ENCODE results near the gene CIAO1.
"Not testable (repeated sequence)": the region's sequence is repeated elsewhere in the genome, so short reads cannot be mapped to it uniquely, and the experiment has no call there.

The CIAO1 gene

DNA sequence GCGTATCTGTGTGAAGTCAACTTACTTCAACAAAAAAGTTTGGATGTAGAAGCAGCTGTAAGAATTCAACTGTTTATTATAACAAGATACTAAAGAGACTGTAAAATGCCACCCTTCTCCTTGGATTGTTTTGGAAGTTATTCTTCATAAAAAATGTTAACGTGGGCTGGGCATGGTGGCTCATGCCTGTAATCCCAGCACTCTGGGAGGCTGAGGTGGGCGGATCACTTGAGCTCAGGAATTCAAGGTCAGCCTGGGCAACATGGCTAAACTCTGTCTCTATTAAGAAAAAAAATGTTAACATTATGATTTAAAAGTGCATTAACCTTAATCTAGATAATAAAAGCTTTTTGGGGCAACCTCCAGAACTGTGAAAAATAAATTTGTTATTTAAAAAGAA is 7.7 kb downstream of the CIAO1 start:
- H3K4me3 ChIP-seq = no peak overlapping the region
- no peaks in the 10 kb centered on the region for H3K4me1 ChIP-seq
- no peak for TF ChIP-seq Cebpa-rat (IDR thresholded peaks at IDR 0.05)
- H3K27me3 ChIP-seq = no peaks in the 10 kb centered on the region
- H3K27ac ChIP-seq = no peak overlapping the region
- no peak overlapping the region for H3K9ac ChIP-seq
- no peaks in the 10 kb centered on the region for H3K9me3 ChIP-seq
- no peak overlapping the region for H3K4me2 ChIP-seq
- peaks cover 99% of the 10 kb centered on the region for H3K36me3 ChIP-seq
- H4K20me1 ChIP-seq = peaks cover 69% of the 10 kb centered on the region

GRCh38 chr2:96274355-96275056 is 8.5 kb downstream of the CIAO1 start:
- Histone ChIP-seq H3K27me3 (no peaks in the 10 kb centered on the region), H3K4me2 (no peak overlapping the region), H4K20me1 (peaks cover 70% of the 10 kb centered on the region), H3K9me3 (no peaks in the 10 kb centered on the region), H3K27ac (no peak overlapping the region), H3K4me1 (no peaks in the 10 kb centered on the region), H3K36me3 (peaks cover 99% of the 10 kb centered on the region), H3K9ac (no peak overlapping the region), H3K4me3 (no peak overlapping the region)
- TF ChIP-seq Cebpa-rat (IDR thresholded peaks at IDR 0.05) = no peak

DNA sequence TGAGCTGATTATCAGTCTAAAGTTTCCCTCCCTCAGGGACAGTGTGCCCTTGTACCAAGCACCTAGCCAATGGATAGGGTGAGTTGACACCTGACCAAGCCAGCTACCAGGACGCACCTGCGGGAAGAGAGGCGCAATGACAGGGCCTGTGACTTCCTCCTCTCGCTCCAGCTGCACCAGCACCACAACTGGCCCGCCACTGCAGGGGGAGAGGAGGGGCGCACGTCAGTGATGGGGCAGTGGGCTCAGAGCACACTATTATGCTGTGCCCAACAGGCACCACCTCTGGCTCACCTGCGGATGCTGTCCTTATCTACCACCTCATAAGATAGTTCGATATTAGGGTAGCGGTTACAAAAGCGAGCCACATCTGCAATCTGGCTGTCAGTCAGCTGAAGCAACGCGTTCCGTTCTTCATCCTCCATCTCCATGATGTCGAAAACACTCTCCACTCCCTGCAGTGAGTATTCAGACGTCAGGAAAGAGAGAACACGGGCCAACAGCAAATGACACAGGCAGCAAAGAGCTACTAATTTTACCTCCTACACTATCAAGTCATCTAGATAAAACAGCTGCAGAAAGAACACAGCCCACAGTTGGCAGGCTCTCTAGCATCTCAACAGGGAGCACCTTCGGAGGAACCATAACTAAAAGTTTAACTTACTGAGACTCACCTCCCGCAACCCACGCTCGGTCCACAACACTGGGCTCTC is 10.9 kb downstream of the CIAO1 start:
- Histone ChIP-seq H3K9me3 (no peaks in the 10 kb centered on the region), H4K20me1 (peaks cover 64% of the 10 kb centered on the region), H3K4me1 (no peaks in the 10 kb centered on the region), H3K27me3 (no peaks in the 10 kb centered on the region), H3K4me3 (no peak overlapping the region), H3K4me2 (no peak overlapping the region), H3K36me3 (peaks cover 99% of the 10 kb centered on the region), H3K9ac (no peak overlapping the region), H3K27ac (no peak overlapping the region)
- TF ChIP-seq Cebpa-rat (IDR thresholded peaks at IDR 0.05) = no peak

DNA sequence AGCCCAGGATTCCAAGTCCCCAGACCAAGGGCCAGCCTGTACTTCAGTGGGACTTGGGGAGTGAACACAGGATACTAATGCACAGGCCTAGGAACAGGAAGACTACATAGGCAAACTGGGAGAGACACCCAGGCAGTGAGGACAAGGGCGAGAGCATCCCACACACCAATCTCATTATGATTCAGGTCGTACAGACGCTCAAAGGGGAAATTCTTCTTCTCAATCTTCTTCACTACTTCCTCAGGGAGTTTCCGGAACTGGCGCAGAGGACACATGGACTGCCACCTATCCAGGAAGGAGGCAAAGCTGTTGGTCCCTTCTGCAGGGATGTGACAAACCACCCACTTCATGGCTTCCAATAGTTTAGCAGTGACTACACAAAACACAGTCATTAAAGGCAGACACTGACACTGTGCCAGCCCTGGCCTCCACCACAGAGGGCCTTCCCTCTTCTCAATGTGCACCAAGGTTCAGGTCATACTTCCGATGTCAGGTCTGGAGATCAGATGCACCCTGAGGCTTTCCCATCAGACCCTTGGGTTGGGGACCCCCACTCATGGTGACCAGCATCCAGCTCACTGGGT is 21.3 kb downstream of the CIAO1 start:
- H3K4me1 ChIP-seq = no peaks in the 10 kb centered on the region

GRCh38 chr2:96291751-96292150 is 25.7 kb downstream of the CIAO1 start:
- H3K9me3 ChIP-seq = no peaks in the 10 kb centered on the region
- no peak overlapping the region for H3K4me2 ChIP-seq
- no peaks in the 10 kb centered on the region for H3K4me1 ChIP-seq
- TF ChIP-seq Cebpa-rat (IDR thresholded peaks at IDR 0.05) = no peak
- peaks cover 51% of the 10 kb centered on the region for H4K20me1 ChIP-seq
- H3K4me3 ChIP-seq = no peak overlapping the region
- peaks cover 100% of the 10 kb centered on the region for H3K36me3 ChIP-seq
- no peak overlapping the region for H3K9ac ChIP-seq
- H3K27ac ChIP-seq = no peak overlapping the region
- H3K27me3 ChIP-seq = no peaks in the 10 kb centered on the region

More for the DNA sequence above, 21.3 kb downstream of the CIAO1 start:
- Histone ChIP-seq H4K20me1 (peaks cover 41% of the 10 kb centered on the region; the same call in 1 of the 2 replicates), H3K9me3 (no peaks in the 10 kb centered on the region), H3K27ac (no peak overlapping the region), H3K36me3 (peaks cover 100% of the 10 kb centered on the region), H3K4me3 (no peak overlapping the region), H3K27me3 (no peaks in the 10 kb centered on the region), H3K4me2 (no peak overlapping the region), H3K9ac (no peak overlapping the region)
- TF ChIP-seq Cebpa-rat (IDR thresholded peaks at IDR 0.05) = no peak

GRCh38 chr2:96294271-96294670 is 28.2 kb downstream of the CIAO1 start:
- H3K9me3 ChIP-seq, H3K27me3 ChIP-seq, H3K4me1 ChIP-seq, H3K4me3 ChIP-seq, H3K27ac ChIP-seq, H3K4me2 ChIP-seq, H3K9ac ChIP-seq: not testable (repeated sequence)
- H3K36me3 ChIP-seq = peaks cover 100% of the 10 kb centered on the region
- peaks cover 58% of the 10 kb centered on the region for H4K20me1 ChIP-seq

GRCh38 chr2:96296925-96297324 is 30.9 kb downstream of the CIAO1 start:
- no peak overlapping the region for H3K27ac ChIP-seq
- H3K9me3 ChIP-seq = no peaks in the 10 kb centered on the region
- no peaks in the 10 kb centered on the region for H3K4me1 ChIP-seq
- H3K27me3 ChIP-seq = no peaks in the 10 kb centered on the region
- H4K20me1 ChIP-seq = peaks cover 80% of the 10 kb centered on the region
- no peak for TF ChIP-seq Cebpa-rat (IDR thresholded peaks at IDR 0.05)
- H3K36me3 ChIP-seq = peaks cover 100% of the 10 kb centered on the region
- no peak overlapping the region for H3K4me3 ChIP-seq
- H3K4me2 ChIP-seq = no peak overlapping the region
- H3K9ac ChIP-seq = no peak overlapping the region

DNA sequence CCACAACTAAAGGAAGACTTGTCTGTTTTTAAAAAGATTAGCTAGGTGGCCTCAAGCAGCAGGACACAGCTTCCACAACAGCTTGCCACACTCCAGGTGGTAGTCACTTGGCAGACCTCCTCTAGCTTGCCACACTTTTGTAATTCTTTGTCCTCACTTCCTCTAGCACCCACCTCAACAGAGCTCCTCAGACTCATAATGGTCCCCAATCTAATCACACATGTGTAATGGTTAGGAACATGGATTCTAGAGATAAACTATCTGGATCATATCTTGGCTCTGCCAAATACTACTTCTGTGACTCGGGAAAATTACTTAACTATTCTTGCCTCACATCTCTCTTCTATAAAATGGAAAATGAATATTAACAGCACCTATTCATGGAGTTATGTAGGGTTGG is 35.8 kb downstream of the CIAO1 start:
- Histone ChIP-seq H3K4me3 (no peak overlapping the region), H3K9me3 (no peaks in the 10 kb centered on the region), H3K4me1 (peaks cover 33% of the 10 kb centered on the region), H3K36me3 (peaks cover 84% of the 10 kb centered on the region), H3K27ac (no peak overlapping the region), H3K27me3 (no peaks in the 10 kb centered on the region), H3K9ac (no peak overlapping the region), H3K4me2 (no peak overlapping the region), H4K20me1 (peaks cover 77% of the 10 kb centered on the region)
- no peak for TF ChIP-seq Cebpa-rat (IDR thresholded peaks at IDR 0.05)

DNA sequence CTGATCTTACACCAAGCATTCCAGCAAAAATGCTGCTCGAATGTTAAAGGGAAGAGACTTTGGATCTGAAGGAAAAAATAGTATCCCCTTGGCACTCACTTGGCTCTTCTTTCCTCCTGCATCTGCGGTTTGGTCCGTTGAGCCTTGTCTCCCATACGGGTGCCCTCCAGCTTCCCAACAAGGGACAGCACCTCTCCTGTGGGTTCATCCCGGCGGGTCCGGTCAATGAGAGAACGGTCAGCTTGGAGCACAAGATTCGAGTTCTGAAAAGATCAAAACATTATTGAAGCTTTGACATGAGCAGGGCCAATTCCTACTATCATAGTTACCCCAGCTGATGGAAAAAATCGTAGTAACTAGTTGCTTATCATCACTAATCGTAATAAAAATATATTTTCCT is 38.6 kb downstream of the CIAO1 start:
- peaks cover 51% of the 10 kb centered on the region for H4K20me1 ChIP-seq
- H3K4me3 ChIP-seq = peak overlapping the region; percentile 78
- no peak for TF ChIP-seq Cebpa-rat (IDR thresholded peaks at IDR 0.05)
- peak overlapping the region; percentile 89 for H3K27ac ChIP-seq
- H3K36me3 ChIP-seq = peaks cover 77% of the 10 kb centered on the region
- peaks cover 45% of the 10 kb centered on the region for H3K4me1 ChIP-seq
- peak overlapping the region; percentile 91 for H3K4me2 ChIP-seq
- no peaks in the 10 kb centered on the region for H3K9me3 ChIP-seq
- H3K27me3 ChIP-seq = no peaks in the 10 kb centered on the region
- H3K9ac ChIP-seq = peak overlapping the region; percentile 88

All from BLaER1 (cell line).